ENCODE measurements around the gene TTC19.

The TTC19 gene

DNA sequence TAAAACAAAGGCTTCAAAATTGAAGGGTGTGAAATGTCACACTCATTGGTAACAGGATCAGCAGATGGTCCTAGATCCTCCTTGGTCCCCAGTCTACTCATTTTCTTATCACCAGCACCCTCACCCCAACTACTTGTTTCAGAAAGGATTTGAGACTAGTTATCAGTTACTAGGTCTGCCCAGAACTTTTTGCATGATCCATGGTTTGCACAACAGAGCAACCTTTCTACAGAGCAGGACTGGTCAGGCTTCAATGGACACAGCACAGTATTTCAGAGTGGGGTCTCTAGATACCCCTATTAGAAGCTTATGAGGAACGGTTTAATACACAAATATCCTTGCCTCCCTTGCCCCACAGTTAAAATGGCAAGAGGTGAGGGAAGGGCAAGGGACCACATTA, 25.6 kb downstream of the TTC19 start:
- no peak overlapping the region for H3K4me3 ChIP-seq (replicated peaks; ENCODE audit: low read depth, low read length)
- no peak for DNase-seq (ENCODE audit: extremely low read depth, low read depth)
- TF ChIP-seq, protein P1, sequence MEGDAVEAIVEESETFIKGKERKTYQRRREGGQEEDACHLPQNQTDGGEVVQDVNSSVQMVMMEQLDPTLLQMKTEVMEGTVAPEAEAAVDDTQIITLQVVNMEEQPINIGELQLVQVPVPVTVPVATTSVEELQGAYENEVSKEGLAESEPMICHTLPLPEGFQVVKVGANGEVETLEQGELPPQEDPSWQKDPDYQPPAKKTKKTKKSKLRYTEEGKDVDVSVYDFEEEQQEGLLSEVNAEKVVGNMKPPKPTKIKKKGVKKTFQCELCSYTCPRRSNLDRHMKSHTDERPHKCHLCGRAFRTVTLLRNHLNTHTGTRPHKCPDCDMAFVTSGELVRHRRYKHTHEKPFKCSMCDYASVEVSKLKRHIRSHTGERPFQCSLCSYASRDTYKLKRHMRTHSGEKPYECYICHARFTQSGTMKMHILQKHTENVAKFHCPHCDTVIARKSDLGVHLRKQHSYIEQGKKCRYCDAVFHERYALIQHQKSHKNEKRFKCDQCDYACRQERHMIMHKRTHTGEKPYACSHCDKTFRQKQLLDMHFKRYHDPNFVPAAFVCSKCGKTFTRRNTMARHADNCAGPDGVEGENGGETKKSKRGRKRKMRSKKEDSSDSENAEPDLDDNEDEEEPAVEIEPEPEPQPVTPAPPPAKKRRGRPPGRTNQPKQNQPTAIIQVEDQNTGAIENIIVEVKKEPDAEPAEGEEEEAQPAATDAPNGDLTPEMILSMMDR (IDR thresholded peaks at IDR 0.05; ENCODE audit: low read depth, low read length, missing control alignments): no peak

DNA sequence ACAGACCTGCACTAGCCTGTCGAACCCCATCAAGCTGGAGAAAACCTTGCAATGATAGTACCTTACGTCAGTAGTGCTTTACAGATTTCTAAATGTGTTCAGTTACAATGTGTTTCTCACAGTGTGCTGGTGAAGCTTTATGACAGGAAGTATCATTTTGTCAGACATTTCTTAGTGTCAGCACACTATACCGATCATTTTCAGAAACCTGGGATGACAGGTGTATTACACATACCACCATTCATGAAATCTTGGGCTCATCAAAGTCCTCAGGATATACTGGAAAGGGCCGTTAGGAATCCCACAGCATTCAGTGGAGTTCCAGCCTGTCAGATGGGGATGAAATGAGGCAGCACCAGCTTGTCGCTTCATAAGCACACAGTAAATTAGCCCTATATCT, 27.3 kb downstream of the TTC19 start:
- no peak for DNase-seq (ENCODE audit: extremely low read depth, low read depth)
- no peak overlapping the region for H3K4me3 ChIP-seq (replicated peaks; ENCODE audit: low read depth, low read length)
- TF ChIP-seq, protein P1 (IDR thresholded peaks at IDR 0.05; ENCODE audit: low read depth, low read length, missing control alignments): no peak

DNA sequence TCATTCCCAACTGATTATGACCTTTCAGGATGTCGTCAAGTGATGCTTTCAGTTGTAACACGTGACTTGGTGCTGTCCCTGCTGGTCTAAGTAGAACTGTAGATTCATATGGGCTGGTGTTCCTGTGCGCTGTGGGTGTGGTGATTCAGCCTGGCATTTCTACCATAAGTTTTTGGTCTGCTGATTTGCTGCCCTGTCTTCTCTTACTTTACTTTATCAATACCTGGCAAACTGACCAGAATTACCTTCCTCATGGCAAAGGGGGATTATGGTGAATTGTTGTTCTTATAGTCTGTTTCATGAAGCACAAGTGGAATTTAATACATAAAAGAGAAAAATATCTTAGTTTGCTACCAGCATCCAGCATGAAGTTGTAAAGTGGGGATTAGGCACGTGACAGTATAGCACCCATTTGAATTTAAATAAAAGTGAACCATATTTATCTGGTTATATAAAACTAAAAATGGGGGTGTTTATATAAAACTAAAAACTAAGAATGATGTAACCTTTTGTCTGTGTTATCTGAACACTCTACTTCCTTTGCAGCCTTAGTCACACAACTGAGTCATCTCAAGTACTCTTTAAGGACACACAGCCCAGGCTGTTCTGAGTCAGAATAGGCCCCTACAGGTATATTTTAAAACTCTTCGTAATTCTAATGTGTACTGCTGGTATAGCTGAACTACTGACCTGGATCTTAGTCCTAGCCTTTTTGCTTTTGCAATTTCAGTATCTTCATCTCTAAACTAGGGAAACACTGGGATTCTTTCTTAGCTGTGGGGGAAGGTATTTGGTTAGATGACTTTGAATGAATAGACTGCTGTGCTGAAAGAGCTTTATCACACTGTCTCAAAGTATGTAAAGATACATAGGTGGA, 28.3 kb downstream of the TTC19 start:
- TF ChIP-seq, protein P1 (IDR thresholded peaks at IDR 0.05; ENCODE audit: low read depth, low read length, missing control alignments): no peak
- DNase-seq (ENCODE audit: extremely low read depth, low read depth): peak; percentile 71
- no peak overlapping the region for H3K4me3 ChIP-seq (replicated peaks; ENCODE audit: low read depth, low read length)

DNA sequence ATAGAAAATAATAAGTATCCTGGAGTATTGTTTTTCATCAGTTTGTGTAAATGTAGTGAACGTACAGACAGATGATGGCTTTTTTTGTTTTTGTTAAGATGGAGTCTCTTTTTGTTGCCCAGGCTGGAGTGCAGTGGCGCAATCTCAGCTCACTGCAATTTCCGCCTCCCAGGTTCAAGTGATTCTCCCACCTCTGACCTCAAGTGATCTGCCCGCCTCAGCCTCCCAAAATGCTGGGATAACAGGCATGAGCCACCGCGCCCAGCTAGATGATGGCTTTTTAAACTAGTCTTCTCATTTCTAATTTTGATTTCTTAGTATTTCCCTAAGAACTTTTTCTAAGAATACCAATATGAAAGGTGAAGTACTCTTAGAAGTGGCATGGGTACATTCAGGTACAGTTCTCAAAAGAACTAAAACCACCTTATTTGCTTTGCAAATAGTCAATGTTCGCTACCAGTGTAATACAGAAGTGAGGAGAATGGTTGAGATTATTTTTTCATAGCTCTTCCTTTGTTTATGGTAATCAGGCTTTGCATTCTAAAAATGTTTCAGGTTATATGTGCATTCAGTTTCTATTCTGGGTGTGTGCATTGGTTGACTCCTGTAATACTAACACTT, 34.2 kb downstream of the TTC19 start:
- TF ChIP-seq, protein P1 (IDR thresholded peaks at IDR 0.05; ENCODE audit: low read depth, low read length, missing control alignments): no peak

DNA sequence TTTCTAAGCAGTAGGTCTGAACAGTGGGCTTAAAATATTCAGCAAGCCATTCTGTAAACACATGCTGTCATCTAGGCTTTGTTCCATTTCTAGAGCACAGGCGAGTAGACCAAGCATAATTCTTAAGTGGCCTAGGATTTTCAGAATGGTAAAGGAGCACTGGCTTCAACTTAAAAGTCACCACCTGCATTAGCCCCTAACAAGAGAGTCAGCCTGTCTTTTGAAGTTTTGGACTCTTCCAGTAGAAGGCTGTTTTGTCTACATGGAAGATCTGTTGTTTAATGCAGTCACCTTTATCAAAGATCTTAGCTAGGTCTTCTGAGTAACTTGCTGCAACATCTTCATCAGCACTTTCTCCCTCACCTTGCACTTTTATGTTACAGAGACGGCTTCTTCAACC, 36.6 kb downstream of the TTC19 start:
- DNase-seq (ENCODE audit: extremely low read depth, low read depth): no peak
- TF ChIP-seq, protein P1 (IDR thresholded peaks at IDR 0.05; ENCODE audit: low read depth, low read length, missing control alignments): no peak
- no peak overlapping the region for H3K4me3 ChIP-seq (replicated peaks; ENCODE audit: low read depth, low read length)

More for the DNA sequence above, 34.2 kb downstream of the TTC19 start:
- no peak overlapping the region for H3K4me3 ChIP-seq (replicated peaks; ENCODE audit: low read depth, low read length)
- no peak for DNase-seq (ENCODE audit: extremely low read depth, low read depth)

DNA sequence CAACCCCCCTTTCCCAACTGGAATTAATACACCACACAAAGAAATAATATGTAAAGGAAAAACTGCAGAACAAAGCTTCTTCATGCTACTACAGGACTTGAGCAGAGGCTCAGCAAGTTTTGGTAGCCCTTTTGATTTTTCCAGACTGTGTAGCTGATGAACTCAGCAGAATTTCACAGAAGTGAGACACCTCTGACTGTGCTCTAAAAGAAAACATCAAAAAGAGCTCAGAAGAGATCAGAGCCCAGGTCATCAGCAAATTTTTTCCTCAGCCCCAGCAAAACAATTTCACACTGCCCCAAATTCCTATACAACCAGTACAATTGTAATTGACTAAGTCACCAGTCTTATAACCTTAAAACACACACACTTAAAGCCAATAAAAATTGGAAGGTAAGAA, 38.0 kb downstream of the TTC19 start:
- no peak overlapping the region for H3K4me3 ChIP-seq (replicated peaks; ENCODE audit: low read depth, low read length)
- TF ChIP-seq, protein P1 (IDR thresholded peaks at IDR 0.05; ENCODE audit: low read depth, low read length, missing control alignments): no peak
- DNase-seq (ENCODE audit: extremely low read depth, low read depth): no peak

Data from HFF-Myc (cell line).